Measurements from ENCODE around the gene CASQ1.

The CASQ1 gene

GRCh38 chr1:160168609-160169369 is 21.6 kb upstream of the CASQ1 start:
- DNase-seq (ENCODE audit: low spot score): no peak

GRCh38 chr1:160169553-160170399 is 20.6 kb upstream of the CASQ1 start:
- no peak for DNase-seq (ENCODE audit: low spot score)

GRCh38 chr1:160171354-160171753 is 19.0 kb upstream of the CASQ1 start:
- no peak for DNase-seq (ENCODE audit: low spot score)

GRCh38 chr1:160171980-160172379 is 18.4 kb upstream of the CASQ1 start:
- no peak for DNase-seq (ENCODE audit: low spot score)

GRCh38 chr1:160177231-160177630 is 13.1 kb upstream of the CASQ1 start:
- DNase-seq (ENCODE audit: low spot score): no peak

GRCh38 chr1:160177667-160178066 is 12.7 kb upstream of the CASQ1 start:
- DNase-seq (ENCODE audit: low spot score): no peak

- no peak for DNase-seq (ENCODE audit: low spot score)
Measured at GRCh38 chr1:160178731-160179130, 11.6 kb upstream of the CASQ1 start.

- no peak for DNase-seq (ENCODE audit: low spot score)
Measured at GRCh38 chr1:160179336-160179735, 11.0 kb upstream of the CASQ1 start.

- DNase-seq (ENCODE audit: low spot score): no peak
Measured at GRCh38 chr1:160186246-160186645, 4.1 kb upstream of the CASQ1 start.

- DNase-seq (ENCODE audit: low spot score): no peak
Measured at GRCh38 chr1:160186729-160187128, 3.6 kb upstream of the CASQ1 start.

- no peak for DNase-seq (ENCODE audit: low spot score)
Measured at GRCh38 chr1:160187407-160187806, 3.0 kb upstream of the CASQ1 start.

GRCh38 chr1:160188341-160188740 is 2.0 kb upstream of the CASQ1 start:
- DNase-seq (ENCODE audit: low spot score): no peak

- no peak for DNase-seq (ENCODE audit: low spot score)
Measured at GRCh38 chr1:160191756-160192155, 1.4 kb downstream of the CASQ1 start.

GRCh38 chr1:160192234-160192633 is 1.9 kb downstream of the CASQ1 start:
- no peak for DNase-seq (ENCODE audit: low spot score)

GRCh38 chr1:160193091-160193819 is 2.9 kb downstream of the CASQ1 start:
- peak; percentile 90 for DNase-seq (ENCODE audit: low spot score)

- DNase-seq (ENCODE audit: low spot score): no peak
Measured at GRCh38 chr1:160193832-160194736, 3.7 kb downstream of the CASQ1 start.

- DNase-seq (ENCODE audit: low spot score): no peak
Measured at GRCh38 chr1:160194737-160195059, 4.3 kb downstream of the CASQ1 start.

- DNase-seq (ENCODE audit: low spot score): no peak
Measured at GRCh38 chr1:160196143-160196542, 5.8 kb downstream of the CASQ1 start.

GRCh38 chr1:160197231-160197630 is 6.9 kb downstream of the CASQ1 start:
- no peak for DNase-seq (ENCODE audit: low spot score)

GRCh38 chr1:160200786-160201185 is 10.4 kb downstream of the CASQ1 start:
- DNase-seq (ENCODE audit: low spot score): no peak

- DNase-seq (ENCODE audit: low spot score): no peak
Measured at GRCh38 chr1:160204526-160205241, 14.3 kb downstream of the CASQ1 start.

Data from COLO829 (cell line).